OCI-M2 (cell line): Measurements from ENCODE around the gene RYR3.

Experiments used
- DNase-seq: peaks from one replicate; lab custom pipeline; 2025; ENCODE audit not compliant: unreplicated experiment; lab: John Stamatoyannopoulos, UW

RYR3 gene

DNA sequence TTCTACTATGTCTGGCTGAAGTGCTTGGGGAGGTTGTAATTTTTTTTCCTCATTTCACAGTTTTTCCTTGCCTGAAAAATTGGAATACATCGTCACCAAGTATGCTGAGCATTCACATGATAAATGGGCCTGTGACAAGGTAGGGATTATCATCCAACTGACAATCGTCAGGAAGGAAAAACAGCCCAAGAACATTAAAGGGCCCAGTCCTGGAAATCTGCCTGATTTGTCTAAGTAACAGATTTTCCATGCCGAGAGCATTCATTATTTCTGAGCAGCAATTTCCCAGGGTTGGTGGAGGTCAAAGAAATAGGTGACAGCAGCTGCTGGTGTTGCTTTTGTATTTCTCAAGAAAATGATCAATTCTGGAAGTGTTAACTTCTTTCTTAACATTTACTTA lies 431.5 kb downstream of the RYR3 start:
- DNase-seq = no peak

DNA sequence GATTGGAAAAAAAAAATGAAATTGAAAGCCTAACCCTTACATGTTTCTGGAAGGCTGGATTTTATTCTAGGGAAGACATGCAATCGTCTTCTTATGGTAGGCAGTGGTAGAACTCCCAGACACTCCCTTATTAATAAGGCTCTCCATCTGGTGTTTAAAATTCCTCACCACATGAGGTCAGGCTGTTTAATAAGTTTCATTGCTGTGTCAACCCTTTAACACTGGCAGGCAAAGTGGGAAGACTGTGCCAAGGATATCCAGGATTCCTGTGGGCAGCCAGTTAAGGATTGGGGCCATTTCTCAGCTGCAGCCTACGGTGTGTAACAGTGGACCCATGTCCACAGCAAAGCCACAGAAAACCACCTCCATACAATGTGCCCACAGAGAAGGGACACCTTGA lies 432.0 kb downstream of the RYR3 start:
- no peak for DNase-seq

DNA sequence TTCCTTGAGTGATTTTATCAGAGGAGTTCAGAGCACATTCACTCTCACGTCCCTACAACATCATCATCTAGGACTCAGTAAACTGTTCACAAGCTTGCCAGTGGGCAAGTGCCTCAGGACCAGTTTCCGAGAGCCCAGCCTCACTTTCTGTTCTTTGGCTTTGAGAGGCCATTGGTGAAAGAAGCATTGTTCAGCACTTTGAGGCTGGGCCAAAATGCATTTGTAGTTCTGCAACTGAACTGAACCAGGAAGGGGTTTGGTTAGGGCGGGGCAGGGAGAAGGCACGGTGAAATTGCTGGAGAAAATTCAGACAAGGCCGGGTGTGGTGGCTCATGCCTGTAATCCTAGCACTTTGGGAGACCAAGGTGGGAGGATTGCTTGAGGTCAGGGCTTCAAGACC lies 435.4 kb downstream of the RYR3 start:
- no peak for DNase-seq

DNA sequence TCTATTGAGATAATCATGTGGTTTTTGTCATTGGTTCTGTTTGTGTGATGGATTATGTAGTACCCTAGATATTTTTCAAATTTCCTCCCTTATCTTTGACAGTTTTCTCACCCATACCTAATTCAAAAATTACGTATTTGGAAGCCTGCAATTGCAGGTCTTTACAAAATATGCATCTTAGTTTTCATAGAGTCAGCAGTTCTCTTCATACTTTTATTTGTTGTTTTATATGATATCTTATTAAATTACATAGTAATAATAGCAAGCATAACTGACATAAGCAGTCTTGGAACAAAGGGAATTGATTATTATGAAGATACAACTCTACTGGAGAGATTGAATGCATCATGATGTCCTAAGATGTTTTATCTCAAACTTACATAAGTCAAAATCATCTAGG lies 442.2 kb downstream of the RYR3 start:
- DNase-seq = no peak

DNA sequence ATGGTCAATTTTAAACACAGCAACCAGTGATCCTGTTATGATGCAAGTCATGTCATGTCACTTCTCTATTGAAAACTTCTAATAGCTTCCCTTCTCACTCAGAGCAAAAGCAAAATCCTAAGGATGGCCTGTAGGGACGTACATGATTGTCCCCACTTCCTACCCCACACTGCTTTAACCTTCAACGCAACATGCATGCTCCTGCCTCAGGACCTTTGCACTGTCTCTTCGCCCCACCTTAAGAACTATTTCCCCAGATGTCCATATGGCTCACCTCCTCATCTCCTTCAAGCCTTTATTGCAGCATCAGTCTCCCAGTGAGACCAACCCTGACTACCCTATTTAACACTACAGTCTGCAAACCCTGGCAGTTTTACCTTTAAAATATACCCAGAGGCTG lies 443.5 kb downstream of the RYR3 start:
- DNase-seq = no peak

DNA sequence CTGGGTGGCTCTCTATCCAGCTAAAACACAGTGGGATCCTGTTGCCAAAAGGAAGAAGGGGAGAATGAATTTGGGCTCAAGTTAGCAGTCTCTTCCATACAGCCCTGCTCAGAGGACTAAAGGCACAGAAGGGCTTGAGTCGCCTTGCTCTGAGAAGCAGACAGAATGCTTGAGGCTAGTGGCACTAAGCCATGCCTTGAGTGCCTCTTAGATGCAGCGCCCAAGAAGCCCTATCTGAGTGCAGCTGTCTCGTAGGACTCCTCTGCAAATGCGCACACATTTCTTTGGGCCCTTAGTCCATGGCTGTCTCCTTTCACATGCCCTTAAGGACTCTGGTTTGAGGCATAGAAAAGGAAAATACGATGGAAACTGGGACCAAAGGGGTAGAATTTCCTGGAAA lies 446.2 kb downstream of the RYR3 start:
- no peak for DNase-seq

DNA sequence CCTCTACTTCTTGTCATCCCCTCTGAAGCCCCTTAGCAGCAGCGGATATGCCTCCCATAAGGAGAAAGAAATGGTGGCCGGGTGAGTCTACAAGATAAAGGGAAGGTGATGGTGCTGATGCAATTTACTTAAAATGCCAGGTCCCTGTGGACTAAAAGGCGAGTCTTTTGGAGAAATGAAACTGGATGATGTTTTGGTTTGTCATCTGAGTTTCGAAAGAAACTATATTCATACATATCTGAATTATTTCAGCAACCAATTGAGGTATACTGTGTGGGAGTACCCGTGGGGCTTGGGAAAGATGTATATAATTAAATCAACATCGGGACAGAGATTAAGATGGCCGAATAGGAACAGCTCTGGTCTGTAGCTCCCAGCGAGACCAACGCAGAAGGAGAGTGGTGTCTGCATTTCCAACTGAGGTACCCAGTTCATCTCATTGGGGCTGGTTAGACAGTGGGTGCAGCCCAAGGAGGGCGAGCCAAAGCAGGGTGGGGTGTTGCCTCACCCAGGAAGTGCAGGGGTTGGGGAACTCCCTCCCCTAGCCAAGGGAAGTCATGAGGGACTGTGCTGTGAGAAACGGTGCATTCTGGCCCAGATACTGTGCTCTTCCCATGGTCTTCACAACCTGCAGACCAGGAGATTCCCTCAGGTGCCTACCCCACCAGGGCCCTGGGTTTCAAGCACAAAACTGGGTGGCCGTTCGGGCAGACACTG lies 446.9 kb downstream of the RYR3 start:
- no peak for DNase-seq

DNA sequence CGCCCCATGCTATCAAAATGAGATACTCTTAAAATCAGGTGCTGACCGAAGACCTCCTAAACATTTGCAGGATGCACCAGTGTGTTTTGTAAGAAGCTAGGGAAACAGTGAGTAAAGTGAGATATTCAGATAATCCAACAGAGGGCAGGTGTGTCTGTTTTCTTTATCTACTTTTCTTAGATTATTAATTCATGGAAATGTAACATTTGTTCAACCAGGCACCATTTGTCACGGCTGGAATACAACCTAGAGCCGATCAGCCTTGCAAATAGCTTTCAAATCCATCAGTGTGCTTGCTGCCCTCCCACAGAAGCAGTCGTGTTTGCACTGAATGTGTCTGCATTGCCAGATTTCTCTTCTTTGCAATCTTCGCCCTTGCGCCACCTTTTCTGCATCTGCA lies 455.6 kb downstream of the RYR3 start:
- no peak for DNase-seq

DNA sequence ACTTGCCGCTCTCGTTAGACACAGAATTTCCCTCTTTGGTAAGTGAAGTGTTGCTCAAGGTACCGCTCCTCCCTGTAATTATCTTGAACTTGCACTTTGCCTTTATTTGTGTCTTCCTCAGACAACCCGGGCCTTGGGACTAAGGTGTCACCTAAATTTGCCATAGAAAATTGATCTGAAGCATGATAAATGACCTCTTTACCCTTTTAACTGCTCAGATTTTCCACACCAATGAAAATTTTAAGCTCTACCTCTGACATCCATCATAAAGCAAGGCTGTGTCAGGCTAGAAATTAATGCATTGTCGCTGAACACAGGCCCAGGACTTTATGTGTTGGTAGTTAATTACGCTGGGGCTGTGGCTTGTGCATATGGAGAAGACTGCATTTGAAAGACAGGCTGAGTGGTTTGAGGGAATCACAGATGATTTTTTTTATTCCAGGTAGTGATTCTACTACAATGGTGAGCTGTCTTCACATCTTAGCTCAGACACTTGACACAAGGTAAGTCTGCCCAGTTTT lies 458.0 kb downstream of the RYR3 start:
- DNase-seq = no peak

DNA sequence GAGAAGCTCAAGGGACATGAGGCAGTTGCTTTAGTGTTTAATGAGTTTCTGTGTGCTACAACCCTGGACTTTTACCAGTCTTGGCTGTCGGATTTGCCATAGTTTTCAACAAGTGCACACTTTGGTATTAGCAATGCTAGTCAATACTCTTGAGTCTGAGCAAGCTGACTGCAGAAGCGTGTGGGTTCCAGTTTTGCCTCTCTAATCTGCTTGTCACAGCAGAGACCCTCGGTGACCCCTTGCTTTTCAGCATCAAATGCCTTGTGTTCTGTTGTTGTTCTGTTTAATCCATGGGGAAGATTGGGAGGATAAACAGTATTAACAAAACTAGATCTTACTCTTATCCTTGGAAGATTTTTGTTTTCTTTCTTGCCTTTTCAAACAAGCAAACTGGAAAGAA lies 463.2 kb downstream of the RYR3 start:
- no peak for DNase-seq

DNA sequence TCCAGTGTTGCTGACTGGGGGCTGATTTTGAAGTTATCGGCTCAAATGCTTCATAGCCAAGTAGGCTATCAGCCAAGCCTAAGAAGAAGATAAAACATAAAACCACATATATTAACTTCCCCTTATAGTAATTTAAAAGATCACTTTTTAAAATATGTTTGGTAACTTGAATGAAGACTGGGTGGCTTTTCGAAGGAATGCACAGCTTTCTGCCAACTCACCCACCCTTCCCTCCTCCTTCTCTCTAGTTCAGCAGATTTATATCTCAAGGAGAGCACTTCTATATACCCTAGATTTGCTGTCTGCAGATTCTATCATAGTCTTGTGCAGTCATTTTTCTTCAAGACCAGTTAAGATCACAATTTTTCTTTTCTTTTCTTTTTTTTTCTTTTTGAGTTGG lies 468.1 kb downstream of the RYR3 start:
- DNase-seq = no peak

DNA sequence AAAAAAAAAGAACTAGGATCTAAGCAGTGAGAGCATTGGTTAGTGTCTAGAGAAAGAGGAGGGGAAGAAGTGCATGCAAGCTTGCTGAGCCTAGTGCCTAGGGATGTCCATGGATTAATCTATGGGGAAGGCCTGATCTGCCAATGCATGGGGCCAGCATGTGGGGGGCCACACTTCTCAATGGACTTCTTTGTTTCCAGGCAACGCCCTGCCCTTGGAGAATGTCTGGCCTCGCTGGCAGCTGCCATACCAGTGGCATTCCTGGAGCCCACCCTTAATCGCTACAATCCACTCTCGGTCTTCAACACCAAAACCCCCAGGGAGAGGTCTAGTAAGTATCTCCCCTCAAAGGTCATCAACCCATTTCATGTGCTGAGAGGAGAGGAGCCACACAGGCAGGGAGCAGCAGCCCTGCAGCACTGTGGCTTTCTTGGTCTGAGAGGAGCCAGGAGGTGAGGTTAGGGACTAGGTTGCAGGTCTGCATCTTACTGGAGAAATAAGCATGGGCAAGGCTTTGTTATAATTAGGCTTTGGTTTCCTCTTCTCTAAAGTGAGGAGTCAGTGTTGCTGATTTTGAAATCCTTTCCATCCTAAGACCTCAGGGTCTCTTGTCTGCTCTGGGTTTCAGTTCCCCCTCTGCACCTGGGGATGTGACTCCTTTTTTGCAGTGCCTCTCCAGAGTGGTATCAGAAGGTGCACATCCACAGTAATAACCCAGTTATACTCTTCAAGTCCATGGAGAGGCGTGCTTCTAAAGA lies 469.4 kb downstream of the RYR3 start:
- DNase-seq = no peak

DNA sequence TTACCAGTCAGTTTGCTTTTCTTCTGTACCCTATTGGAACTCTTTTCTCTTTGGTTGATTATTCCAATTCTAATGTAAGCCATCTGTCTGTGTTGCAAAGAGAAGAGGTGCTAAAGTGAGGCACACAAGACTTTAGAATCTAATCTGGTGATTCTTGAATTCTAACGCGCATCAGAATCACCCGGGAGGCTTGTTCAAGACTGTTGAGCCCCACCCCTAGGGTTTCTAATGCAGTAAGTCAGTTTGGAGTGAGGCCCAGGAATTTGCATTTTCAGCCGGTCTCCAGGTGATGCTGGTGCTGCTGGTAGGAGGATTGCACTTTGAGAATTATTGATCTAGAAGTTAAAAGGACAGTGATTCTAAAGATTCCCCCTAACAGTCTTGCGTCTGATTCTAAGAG lies 472.2 kb downstream of the RYR3 start:
- DNase-seq = no peak

DNA sequence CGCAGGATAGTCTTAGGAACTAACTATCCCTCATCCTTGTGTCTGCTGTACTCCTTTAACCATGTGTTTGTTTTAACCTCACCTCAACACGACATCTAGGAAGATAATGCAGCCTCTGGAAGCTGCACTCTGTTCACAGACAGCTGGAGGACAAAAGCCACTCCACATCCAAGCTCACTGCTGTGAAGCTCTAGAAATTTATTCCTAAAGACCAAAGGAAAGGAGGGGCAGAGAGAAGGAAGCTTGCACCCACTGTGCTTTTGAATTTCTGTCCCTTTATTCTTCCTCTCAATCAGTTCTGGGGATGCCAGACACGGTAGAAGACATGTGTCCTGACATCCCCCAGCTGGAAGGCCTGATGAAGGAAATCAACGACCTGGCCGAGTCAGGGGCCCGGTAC lies 474.6 kb downstream of the RYR3 start:
- no peak for DNase-seq

DNA sequence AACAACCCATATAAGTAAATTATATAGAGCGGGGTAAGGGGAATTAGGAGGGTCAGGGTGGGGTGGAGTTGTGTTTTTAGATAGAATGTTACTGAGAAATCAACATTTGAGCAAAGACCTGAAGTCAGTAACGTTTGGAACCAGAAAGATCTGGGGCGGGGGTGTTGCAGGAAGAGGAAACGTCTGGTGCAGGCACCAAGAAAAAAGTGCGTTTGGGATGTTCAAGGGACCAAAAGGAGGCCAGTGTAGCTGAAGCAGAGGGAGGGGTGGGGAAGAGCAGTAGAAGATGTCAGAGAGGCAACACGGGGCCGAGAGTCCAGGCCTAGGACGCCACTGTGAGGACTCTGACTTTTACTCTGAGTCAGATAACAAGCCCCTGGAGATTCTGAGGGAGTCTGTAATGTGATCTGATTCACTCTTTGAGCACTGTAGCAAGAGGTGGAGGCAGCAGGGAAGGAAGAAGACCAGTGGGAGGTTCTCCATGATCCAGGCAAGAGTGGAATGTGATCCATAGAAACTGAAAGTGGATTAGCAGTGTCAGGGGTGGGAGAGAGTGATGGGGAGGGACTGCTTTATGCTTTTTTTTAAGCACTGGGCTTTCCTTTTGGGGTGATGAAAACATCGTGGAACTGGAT lies 478.3 kb downstream of the RYR3 start:
- no peak for DNase-seq

DNA sequence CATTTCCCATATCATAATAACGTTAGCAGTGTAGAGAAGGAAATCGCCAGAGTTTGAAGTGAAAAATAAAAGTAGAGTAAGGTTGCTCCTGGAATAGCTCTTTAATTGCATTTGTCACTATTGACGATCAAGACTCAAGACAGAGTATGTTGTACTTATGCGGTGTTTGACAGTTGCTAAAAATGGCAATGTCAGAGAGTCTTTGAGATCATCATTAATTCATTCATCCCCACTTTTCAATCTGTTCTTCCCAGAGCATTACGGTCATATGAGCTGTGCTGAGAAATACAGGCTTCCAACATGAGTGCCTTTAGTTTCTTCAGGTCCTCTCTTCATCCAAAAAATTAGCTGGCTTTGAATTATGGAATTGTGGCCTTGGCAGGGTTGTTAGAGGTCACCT lies 483.7 kb downstream of the RYR3 start:
- DNase-seq = no peak

DNA sequence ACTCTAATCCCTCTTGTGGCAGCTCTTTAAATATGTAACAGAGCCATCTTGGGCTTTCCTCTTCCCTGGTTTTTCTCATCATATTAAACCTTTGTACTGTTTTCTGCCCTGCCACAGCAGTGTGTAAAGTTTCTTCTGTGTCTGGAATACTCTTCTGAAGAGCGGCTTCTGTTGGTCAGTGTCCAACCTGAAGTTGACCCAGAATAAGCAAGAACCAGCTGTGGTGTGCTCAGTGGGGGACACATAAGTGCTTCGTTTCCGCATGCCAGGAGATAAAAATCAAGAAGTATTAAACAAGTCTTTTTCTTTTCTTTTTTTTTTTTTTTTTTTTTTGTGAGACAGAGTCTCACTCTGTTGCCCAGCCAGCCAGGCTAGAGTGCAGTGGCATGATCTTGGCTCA lies 484.3 kb downstream of the RYR3 start:
- no peak for DNase-seq

DNA sequence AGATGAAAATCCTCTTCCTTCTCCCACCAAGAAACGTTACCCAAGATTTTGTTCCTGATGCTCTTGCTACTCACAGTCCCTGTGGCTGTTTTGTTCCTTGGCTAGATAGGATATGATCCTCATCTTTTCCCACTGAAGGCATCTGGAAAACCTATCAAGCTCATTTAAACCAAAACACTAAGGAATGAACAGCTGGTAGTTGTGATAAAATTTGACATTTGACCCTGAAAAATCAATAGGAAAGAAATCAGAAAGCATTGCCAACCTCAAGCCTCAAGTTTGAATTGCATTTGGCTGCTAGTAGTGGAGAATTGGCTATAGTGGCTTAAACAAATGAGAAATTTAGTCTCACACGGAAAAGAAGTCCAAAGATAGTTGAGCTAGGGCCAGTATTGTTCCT lies 486.9 kb downstream of the RYR3 start:
- DNase-seq = no peak

DNA sequence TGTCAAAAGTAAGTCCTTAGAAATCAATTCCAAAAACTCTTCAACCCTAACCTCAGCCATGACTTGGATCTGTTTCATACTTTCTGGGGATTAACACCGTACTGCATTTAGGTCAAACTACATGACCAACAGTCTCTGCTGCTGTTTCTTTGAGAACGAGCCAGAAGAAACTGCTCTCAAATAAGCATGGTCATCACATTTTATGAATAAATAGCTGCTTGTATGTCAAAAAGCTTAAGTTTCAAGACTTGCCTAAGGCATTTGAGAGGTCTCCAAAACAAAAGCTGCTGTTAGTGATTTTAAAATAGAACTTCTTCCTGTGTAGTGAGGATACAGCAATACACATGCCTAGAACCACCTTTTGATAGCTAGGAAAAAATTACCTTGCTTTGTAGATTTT lies 491.2 kb downstream of the RYR3 start:
- no peak for DNase-seq

DNA sequence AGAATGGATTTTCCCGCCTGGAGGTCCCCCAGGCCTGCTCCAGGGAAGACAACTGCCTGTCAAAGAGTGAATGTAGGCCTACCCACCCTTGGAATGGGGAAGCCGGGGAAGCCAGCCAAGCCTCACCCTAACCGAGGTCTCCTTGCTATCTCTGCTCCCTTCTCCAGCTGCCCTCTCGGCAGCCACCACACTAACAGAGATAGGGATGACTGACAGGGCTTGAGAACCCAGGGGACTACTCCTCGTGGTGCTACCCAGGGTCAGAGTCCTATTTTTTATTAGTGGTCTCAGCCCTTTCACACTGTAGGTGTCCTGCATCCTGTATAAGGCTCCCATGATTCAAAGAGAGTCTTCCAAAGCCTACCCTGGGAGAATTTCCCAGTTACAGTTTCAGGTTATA lies 496.9 kb downstream of the RYR3 start:
- no peak for DNase-seq

DNA sequence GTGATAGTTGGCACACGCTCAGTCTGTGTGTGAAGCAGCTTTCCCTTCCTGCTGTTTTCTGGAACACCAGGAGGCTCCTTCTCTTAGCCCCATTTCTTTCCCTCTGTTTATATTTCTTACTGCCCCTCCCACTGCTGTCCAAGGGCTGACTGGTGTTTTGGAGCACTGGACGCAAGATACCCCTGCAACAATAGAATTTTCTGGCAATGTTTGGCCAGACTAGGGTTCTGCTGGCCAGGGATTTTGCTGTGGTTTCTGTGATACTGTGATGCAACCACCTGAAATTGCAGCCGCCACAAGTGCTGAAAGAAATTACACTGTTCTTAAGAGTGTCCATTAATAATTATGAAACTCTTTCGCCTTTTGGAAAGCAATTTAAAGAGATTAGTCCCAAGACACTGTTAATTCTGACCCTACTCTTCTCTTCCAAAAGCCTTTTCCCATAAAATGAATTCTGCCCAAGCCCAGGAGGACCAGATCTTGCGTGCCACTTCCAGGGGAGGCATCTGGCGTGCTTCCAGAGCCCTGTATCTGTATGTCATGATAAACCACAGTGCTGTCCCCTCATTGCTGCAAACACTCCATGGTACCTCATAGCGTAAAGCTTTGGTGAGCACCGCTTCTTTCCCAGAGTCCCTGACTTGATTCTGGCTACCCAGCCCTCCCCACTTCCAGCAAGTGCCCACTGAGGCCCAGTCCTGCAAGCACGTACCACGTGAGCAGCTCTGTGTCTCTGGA lies 498.1 kb downstream of the RYR3 start:
- no peak for DNase-seq
